ENCODE results near the gene MUC4.
A peak's percentile ranks its signal among the peaks of the same experiment; 100 is the strongest.

Gene MUC4

DNA sequence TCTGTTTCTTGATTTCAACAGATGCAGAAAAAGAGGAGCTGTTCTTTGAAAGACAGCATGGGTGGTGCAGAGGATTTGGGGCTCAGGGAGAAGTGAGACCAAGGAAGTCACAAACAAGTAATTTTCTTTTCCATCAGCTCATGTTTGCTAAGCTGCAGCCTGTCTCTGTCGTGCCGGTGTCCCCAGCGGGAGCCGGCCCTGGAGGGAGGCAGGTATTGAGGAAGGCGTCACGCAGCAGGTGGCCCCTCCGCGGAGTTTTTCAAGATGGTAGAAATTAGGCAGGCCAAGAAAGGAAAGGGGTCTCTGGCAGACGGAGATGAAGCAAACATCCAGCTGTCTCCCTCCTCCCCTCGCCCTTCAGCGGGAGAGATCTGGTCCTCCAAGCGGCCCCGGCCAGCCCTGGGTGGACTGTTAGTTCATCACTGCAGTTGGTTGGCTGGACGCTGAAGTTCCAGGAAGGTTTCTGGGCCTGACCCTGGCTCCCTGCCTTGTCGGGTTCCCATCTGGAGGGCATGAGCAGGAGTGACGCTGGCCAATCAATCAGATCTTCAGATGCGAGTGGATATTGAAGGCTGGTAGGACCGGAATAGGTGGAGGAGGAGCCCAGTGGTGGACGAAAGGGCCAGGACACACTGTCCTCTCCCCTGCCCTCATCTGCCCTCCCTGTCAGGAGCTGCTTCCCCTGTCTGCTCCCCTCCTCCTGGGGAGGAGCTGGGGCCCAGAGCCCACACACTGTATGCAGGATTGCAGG lies 27.7 kb upstream of the MUC4 start:
- H3K9ac ChIP-seq (ENCODE audit: insufficient read length) = peak overlapping the region; percentile 12

DNA sequence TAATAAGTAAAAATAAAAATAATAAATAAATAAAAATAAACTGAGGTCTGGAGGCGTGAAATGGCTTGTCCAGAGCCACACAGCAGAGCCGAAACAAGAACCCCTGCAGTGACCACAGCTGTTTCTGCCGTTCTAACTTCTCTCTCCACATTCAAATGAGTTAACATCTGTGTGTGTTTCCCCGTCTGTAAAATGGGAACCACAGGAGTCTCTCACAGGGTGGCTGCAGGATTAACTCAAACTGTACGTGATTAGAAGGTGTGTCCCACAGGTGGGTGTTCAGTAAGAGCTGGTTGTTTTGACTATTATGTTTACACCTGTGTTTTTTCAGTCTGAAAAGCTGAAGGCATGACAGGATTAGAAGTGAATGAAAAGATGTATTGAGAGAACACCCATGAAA lies 27.0 kb upstream of the MUC4 start:
- TF ChIP-seq EZH2 (IDR thresholded peaks at IDR 0.05) (no peak), FOXP2 (optimal IDR thresholded peaks at IDR 0.05; ENCODE audit: control extremely low read depth, extremely low read length, insufficient read depth) (no peak), POLR2AphosphoS5 (IDR thresholded peaks at IDR 0.05; ENCODE audit: borderline replicate concordance, low read depth, low read length) (no peak)
- no peak for DNase-seq (ENCODE audit: low read depth, low spot score)
- Histone ChIP-seq H3K27ac (no peak overlapping the region), H3K4me3 (no peak overlapping the region), H3K9me3 (ENCODE audit: low read depth, low read length) (no peaks in the 10 kb centered on the region), H3K36me3 (ENCODE audit: insufficient read depth, low read length) (no peaks in the 10 kb centered on the region), H3K9ac (ENCODE audit: insufficient read length) (peak overlapping the region; percentile 12)

More for the DNA sequence above, 27.7 kb upstream of the MUC4 start:
- no peaks in the 10 kb centered on the region for H3K9me3 ChIP-seq (ENCODE audit: low read depth, low read length)
- no peak for DNase-seq (ENCODE audit: low read depth, low spot score)
- TF ChIP-seq EZH2 (IDR thresholded peaks at IDR 0.05) (no peak), FOXP2 (optimal IDR thresholded peaks at IDR 0.05; ENCODE audit: control extremely low read depth, extremely low read length, insufficient read depth) (no peak), POLR2AphosphoS5 (IDR thresholded peaks at IDR 0.05; ENCODE audit: borderline replicate concordance, low read depth, low read length) (no peak)
- H3K36me3 ChIP-seq (ENCODE audit: insufficient read depth, low read length) = no peaks in the 10 kb centered on the region
- H3K27ac ChIP-seq = no peak overlapping the region
- H3K4me3 ChIP-seq = no peak overlapping the region

DNA sequence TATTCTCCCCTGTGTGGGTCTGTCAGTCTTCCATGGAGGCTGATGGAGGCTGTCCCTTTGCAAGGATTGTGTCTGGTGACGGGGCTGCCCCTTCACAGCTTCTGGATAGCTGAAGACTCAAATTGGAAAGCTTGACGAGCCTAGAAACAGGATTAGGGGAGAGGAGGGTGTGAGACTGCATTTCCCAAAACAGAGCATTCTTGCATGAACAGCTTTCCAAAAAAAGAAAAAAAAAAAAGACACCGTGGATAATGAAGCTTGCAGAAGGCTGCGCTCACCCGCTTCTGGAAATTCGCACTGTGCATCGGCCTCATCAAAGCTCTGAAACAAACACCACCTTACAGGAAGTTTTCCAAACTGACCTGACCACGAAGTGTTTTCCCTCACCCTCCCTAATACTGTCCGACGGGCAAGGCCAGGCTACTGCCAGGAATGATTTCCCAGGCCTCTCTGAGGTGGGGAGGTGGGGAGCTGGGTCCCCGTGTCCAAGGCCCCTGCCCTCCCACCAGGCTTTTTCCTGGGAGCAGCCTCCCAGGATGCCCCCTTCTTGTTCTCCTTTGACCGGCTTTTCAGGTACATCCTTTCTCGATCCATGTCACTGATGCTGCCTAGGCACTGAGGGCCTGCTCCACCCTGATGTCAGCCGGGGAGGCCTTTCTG lies 24.9 kb upstream of the MUC4 start:
- no peak for TF ChIP-seq EZH2 (IDR thresholded peaks at IDR 0.05)
- no peak for TF ChIP-seq POLR2AphosphoS5 (IDR thresholded peaks at IDR 0.05; ENCODE audit: borderline replicate concordance, low read depth, low read length)
- DNase-seq (ENCODE audit: low read depth, low spot score) = no peak
- Histone ChIP-seq H3K4me3 (no peak overlapping the region), H3K9ac (ENCODE audit: insufficient read length) (no peak overlapping the region), H3K27ac (no peak overlapping the region), H3K9me3 (ENCODE audit: low read depth, low read length) (no peaks in the 10 kb centered on the region), H3K36me3 (ENCODE audit: insufficient read depth, low read length) (no peaks in the 10 kb centered on the region)

- TF ChIP-seq FOXP2 (optimal IDR thresholded peaks at IDR 0.05; ENCODE audit: control extremely low read depth, extremely low read length, insufficient read depth) = no peak
- TF ChIP-seq EZH2 (IDR thresholded peaks at IDR 0.05) = no peak
- TF ChIP-seq POLR2AphosphoS5 (IDR thresholded peaks at IDR 0.05; ENCODE audit: borderline replicate concordance, low read depth, low read length) = no peak
- no peaks in the 10 kb centered on the region for H3K36me3 ChIP-seq (ENCODE audit: insufficient read depth, low read length)
- no peak overlapping the region for H3K27ac ChIP-seq
- no peak for DNase-seq (ENCODE audit: low read depth, low spot score)
- H3K9ac ChIP-seq (ENCODE audit: insufficient read length) = no peak overlapping the region
- H3K9me3 ChIP-seq (ENCODE audit: low read depth, low read length) = no peaks in the 10 kb centered on the region
- H3K4me3 ChIP-seq = no peak overlapping the region
Observed at GRCh38 chr3:195835791-195836190, 24.1 kb upstream of the MUC4 start.

GRCh38 chr3:195834675-195835583 lies 23.2 kb upstream of the MUC4 start:
- H3K27ac ChIP-seq = no peak overlapping the region
- DNase-seq (ENCODE audit: low read depth, low spot score) = no peak
- H3K9ac ChIP-seq (ENCODE audit: insufficient read length) = no peak overlapping the region
- H3K36me3 ChIP-seq (ENCODE audit: insufficient read depth, low read length) = no peaks in the 10 kb centered on the region
- TF ChIP-seq FOXP2 (optimal IDR thresholded peaks at IDR 0.05; ENCODE audit: control extremely low read depth, extremely low read length, insufficient read depth) = no peak
- TF ChIP-seq EZH2 (IDR thresholded peaks at IDR 0.05) = no peak
- TF ChIP-seq POLR2AphosphoS5 (IDR thresholded peaks at IDR 0.05; ENCODE audit: borderline replicate concordance, low read depth, low read length) = no peak
- no peaks in the 10 kb centered on the region for H3K9me3 ChIP-seq (ENCODE audit: low read depth, low read length)
- H3K4me3 ChIP-seq = no peak overlapping the region

GRCh38 chr3:195829897-195830254 lies 18.1 kb upstream of the MUC4 start:
- no peaks in the 10 kb centered on the region for H3K36me3 ChIP-seq (ENCODE audit: insufficient read depth, low read length)
- TF ChIP-seq FOXP2 (optimal IDR thresholded peaks at IDR 0.05; ENCODE audit: control extremely low read depth, extremely low read length, insufficient read depth) (no peak), POLR2AphosphoS5 (IDR thresholded peaks at IDR 0.05; ENCODE audit: borderline replicate concordance, low read depth, low read length) (no peak), EZH2 (IDR thresholded peaks at IDR 0.05) (no peak)
- no peak overlapping the region for H3K4me3 ChIP-seq
- H3K27ac ChIP-seq = no peak overlapping the region
- H3K9me3 ChIP-seq (ENCODE audit: low read depth, low read length) = no peaks in the 10 kb centered on the region
- no peak for DNase-seq (ENCODE audit: low read depth, low spot score)
- no peak overlapping the region for H3K9ac ChIP-seq (ENCODE audit: insufficient read length)

DNA sequence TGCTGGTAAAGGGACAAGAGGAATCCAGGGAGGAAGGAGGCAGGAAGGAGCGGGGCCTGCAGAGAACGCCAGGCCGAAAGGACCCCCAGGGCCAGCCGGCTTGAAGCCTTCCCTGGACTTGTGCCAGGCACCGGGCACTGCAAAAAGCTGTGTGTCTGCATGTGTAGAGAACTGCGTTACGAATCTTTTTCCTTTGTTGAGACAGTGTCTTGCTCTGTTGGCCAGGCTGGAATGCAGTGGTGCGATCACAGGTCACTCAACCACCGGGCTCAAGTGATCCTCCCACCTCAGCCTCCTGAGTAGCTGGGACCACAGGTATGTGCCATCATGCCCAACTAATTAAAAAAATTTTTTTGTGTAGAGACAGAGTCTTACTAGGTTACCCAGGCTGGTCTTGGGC lies 17.0 kb upstream of the MUC4 start:
- no peak overlapping the region for H3K9ac ChIP-seq (ENCODE audit: insufficient read length)
- DNase-seq (ENCODE audit: low read depth, low spot score) = no peak
- no peak for TF ChIP-seq POLR2AphosphoS5 (IDR thresholded peaks at IDR 0.05; ENCODE audit: borderline replicate concordance, low read depth, low read length)
- no peak overlapping the region for H3K27ac ChIP-seq
- no peak overlapping the region for H3K4me3 ChIP-seq
- H3K36me3 ChIP-seq (ENCODE audit: insufficient read depth, low read length) = no peaks in the 10 kb centered on the region
- no peaks in the 10 kb centered on the region for H3K9me3 ChIP-seq (ENCODE audit: low read depth, low read length)

Measured in SK-N-MC (cell line).